Fibroblast of pulmonary artery (primary cell): ENCODE measurements around the gene COA5.

Source experiments
- DNase-seq: peaks from one replicate; pipeline ENCODE4 v3.0.0-alpha.2; 2010; ENCODE audit warnings: low read depth
- H3K4me3 ChIP-seq: replicated peaks from 2 replicates; pipeline ENCODE4 v1.5.1; 2011; ENCODE audit warnings: low read depth, mild to moderate bottlenecking, control low read depth, low read length, moderate library complexity
- TF ChIP-seq, protein P1 (sequence below): IDR thresholded peaks from 2 replicates; pipeline ENCODE4 v1.5.1; 2011; ENCODE audit warnings: mild to moderate bottlenecking, control low read depth, low read length, inconsistent platforms; ENCODE audit errors: missing control alignments

The COA5 gene, protein sequence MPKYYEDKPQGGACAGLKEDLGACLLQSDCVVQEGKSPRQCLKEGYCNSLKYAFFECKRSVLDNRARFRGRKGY

DNA sequence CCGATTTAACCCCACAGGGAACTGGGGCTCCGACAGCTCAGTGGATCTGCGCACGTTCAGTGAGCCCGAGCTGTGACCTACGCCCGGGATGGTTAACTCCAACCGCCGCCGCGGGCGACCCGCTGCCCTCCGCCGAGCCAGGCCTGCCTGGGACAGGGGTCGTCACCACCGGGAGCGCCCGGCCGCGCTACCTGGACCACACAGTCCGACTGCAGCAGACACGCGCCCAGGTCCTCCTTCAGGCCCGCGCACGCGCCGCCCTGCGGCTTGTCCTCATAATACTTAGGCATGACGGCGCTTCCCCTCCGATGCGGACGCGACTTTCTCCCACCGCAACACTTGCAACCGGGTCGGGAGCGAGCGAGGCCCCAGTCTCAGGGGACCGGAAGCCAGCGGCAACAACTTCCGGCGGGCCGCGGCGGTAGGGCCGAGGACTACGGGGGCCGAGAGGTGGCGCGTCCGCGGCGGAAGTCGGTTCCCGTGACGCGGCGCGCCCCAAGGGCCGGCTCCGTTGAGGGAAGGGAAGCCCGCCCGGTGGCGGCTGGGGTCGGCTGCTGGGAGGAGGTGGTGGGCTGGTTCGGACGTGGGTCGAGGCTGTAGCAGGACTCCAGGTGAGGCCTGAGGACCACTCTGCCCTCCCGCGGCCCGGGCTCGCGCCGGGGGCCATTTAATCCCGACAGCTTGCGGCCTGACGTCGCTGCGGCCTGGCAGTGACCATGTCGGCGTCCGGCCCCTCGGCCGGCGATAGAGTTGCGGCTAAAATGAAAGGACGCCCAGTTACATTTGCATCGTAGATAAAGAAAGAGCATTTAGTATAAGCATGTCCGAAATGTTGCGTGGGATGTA, at the start of gene COA5, which contains the start of gene UNC50:
COA5 (minus strand) TSS at position 397 of the 846 bp plus-strand sequence; CDS start at position 290, 107 bp downstream.
UNC50 (plus strand) TSS at position 474 of the 846 bp plus-strand sequence. CDS start 1,171 bp downstream, outside the sequence.
- DNase-seq = peak; percentile 93
- H3K4me3 ChIP-seq = peak within 1 kb of the TSS; percentile 79
- TF ChIP-seq, protein P1, sequence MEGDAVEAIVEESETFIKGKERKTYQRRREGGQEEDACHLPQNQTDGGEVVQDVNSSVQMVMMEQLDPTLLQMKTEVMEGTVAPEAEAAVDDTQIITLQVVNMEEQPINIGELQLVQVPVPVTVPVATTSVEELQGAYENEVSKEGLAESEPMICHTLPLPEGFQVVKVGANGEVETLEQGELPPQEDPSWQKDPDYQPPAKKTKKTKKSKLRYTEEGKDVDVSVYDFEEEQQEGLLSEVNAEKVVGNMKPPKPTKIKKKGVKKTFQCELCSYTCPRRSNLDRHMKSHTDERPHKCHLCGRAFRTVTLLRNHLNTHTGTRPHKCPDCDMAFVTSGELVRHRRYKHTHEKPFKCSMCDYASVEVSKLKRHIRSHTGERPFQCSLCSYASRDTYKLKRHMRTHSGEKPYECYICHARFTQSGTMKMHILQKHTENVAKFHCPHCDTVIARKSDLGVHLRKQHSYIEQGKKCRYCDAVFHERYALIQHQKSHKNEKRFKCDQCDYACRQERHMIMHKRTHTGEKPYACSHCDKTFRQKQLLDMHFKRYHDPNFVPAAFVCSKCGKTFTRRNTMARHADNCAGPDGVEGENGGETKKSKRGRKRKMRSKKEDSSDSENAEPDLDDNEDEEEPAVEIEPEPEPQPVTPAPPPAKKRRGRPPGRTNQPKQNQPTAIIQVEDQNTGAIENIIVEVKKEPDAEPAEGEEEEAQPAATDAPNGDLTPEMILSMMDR = no peak

DNA sequence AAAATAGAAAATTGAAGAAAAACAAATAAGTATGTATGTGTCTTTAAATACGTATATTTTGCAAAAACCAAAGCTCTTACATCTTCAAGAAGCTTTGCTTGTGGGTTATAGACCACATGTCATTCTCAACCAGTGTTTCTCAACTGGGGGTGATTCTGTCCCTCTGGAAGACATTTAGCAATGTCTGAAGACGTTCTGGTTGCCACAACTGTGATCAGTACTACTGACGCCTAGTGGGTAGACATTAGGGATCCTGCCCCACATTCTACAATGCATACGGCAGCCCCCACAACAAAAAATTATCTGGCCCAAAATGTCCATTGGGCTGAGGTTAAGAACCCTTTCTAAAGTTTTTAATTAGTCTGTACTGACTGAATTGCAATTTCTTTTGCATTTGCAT, 48.5 kb upstream of the COA5 start:
- TF ChIP-seq, protein P1 = no peak
- H3K4me3 ChIP-seq = no peak overlapping the region
- no peak for DNase-seq

DNA sequence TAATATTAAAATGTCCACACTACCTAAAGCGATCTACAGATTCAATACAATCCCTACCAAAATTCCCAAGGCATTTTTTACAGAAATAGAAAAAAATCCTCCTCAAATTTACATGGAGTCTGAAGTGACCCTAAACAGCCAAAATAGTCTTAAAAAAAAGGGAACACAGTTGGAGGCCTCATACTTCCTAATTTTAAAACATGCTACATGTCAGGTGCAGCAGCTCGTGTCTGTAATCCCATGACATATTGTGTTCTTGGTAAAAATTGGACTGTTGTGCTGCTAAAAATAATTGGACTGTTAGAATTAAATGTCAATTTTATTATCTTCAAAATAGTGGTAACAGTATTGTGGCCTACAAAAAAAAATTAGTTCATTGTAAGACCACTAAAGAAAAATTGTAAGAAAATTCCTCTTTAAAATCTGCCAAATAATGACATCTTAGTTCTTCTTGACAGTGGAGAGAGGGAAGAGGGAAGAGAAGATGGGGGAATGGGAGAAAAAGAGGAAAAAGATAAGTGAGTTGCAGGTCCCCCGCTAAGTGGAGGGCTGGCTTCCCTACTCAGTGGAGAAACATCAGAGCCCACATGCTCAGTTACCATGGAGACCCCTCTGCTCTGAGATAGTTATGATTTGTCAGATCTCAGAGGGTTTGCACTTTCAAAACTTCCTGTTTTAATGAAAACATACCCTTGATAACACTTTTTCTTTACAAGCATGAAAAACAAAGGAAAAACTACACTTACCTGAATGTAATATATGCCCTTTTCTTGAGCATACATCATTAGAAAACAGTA, 46.6 kb upstream of the COA5 start:
- H3K4me3 ChIP-seq = no peak overlapping the region
- TF ChIP-seq, protein P1 = no peak
- no peak for DNase-seq

DNA sequence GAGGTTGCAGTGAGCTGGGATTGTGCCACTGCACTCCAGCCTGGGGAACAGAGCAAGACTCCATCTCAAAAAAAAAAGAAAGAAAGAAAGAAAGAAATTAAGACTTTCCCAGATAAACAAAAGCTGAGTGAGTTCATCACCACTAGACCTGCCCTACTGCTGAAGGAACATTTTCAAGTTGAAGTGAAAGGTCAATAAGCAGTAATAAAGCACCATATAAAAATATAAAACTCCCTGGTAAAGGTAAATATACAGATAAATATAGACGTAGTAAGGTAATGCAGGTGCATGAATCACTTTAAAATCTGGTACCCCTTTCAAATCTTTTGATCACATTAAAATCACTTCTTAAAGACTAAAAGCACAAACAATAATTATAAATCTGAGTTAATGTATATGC, 42.7 kb upstream of the COA5 start:
- H3K4me3 ChIP-seq = no peak overlapping the region
- TF ChIP-seq, protein P1 = no peak
- DNase-seq = no peak

DNA sequence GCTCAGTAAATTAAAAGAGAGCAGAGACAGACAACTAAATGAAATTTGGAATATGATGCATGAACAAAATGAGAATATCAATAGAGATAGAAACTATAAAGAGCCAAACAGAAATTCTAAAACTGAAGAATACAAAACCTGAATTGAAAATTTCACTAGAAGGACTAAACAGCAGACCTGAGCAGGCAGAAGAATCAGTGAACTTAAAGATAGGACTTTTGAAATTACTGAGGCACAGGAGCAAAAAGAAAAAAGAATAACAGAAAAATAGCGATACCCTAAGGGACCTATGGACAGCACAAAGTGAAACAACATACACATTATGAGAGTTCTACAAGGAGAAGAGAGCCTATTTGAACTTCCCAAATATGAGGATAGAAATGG, 41.7 kb upstream of the COA5 start:
- DNase-seq = no peak
- H3K4me3 ChIP-seq = no peak overlapping the region
- TF ChIP-seq, protein P1 = no peak

DNA sequence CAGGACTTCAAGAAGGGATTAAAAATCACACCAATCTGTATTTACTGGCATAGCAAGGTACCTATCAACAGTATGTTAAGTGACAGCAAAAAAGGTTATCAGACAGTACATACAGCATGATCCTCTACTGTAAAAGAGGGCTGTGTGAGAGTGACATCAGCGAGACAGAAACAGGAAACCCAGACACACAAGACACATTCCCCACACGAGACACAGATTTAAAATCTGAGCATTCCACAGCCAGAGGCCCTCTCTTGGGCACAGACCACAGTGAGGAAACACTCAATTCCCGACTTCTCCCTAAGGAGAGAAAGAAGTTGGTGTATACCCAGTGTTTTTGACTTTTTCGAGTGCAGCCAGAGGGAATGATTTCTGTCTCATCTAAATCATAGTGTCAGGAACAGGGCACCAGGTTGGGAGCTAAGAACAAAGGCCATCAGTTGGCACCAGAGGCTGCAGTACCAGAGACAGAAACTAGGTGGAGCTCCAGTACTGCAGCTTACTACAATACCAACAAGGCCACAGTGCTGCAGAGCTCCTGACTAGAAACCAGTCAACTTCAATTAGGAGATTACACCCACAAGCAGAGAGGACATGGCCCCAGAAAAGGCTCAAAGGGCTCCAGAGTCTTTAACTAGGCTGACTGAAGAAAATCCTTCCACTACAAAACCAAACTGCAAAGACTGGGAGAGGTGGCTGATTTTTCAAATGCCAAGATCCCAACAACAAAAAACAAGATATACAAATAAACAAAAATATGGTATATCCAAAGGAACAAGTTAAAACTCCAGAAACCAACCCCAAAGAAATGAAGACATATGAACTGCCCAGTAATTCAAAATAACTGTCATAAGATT, 41.1 kb upstream of the COA5 start:
- DNase-seq = peak; percentile 85
- TF ChIP-seq, protein P1 = no peak
- H3K4me3 ChIP-seq = no peak overlapping the region
